GM19099 (cell line): ENCODE measurements around the gene AGTRAP.

Source experiments
- POLR2A ChIP-seq: IDR thresholded peaks from 3 replicates; pipeline ENCODE4 v1.6.1; 2011; ENCODE audit warnings: low read depth; ENCODE audit not compliant: insufficient read length; ENCODE audit errors: extremely low read depth

The AGTRAP gene

DNA sequence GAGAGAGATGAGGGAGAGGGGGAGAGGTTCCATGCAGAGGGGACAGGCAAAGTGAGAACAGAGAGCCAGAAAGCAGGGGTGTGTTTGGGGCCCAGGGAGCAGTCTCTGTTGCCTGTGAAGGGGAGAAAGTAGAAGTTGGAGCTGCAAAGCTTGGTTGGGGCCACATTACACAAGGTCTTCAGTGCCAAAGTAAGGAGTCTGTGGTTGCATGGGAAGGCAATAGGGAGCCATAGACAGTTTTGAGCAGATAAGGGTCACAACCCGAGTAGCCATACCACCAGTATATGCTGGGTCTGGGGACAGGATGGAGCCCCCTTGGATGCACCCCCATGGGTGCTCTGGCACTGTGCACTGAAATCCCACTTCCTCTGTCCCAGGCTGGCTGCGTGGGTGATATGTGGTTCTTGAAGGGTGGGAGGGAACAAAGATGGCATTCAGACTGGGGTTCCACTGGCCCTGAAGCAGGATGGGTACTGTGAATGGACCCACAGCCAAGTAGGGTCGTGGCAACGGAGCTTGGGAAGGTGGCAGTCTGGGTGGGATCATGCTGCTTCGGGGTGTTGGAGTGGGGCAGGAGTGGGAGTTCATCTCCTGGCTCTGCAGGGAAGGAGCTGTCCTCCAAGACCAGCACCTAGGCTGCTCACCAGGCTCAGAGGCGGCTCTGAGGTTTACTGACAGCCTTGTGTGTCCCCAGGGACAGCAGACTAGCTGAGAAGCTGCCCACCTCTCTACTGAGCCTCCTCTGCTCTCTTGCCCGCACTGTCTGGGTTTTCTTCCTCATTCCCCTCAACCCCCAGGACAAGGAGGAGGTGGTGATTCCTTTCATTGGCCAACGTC lies 32.4 kb upstream of the AGTRAP start:
- TF ChIP-seq POLR2A = no peak

DNA sequence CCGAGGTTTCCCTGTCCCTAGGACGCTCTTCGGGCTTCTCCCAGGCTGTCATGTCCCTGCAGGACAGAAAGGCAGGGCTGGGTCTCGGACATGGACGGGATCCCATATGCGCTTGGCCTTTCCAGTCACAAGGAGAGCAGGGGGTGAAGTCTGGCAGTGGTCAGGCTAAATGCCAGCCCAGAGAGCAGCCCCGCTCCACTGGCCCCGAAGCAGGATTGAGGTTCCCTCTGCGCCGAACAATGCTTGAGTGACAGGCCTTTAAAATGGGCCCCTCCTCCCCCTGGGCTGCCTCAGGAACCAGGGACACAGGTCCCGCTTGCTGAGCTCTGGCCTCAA lies 31.8 kb upstream of the AGTRAP start:
- TF ChIP-seq POLR2A = no peak

DNA sequence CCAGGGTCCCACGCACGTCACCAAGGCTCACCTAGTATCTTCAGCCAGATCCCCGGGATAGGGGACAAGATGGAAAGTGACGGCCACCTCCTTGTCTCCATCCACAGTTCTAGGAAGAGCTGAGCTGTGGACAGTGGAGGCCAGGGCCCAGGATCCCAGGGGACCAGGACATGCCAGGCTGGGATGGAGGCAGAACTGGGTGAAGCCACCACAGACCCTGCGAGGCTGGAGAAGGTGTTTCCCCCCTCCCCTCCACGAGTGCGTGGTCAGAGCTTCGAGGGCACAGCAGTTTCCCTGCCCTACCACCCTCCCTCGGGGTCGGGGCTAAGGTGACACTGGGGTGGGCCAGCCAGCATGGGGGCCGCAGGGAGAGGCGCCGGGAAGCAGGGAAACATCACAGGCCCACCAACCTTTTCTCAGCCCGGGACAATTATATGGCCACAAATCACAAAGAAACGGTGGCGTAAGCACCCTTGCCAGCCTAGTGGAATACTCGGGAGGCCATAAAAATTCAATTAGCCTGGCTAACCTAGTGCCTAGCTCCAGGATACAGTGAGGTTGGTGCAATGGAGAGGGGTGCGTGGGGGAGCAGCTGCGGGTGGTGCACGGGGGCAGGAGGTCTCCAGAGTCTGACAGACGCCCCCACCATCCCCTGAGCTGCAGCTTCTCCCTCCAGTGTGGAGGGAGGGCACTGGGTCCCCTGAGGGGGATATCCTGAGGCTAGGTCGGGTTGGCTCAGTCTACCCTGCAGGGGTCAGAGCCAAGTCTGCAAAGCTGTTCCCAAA lies 31.1 kb upstream of the AGTRAP start:
- no peak for TF ChIP-seq POLR2A

GRCh38 chr1:11705596-11705995 lies 30.3 kb upstream of the AGTRAP start:
- TF ChIP-seq POLR2A = no peak

- no peak for TF ChIP-seq POLR2A
Measured at GRCh38 chr1:11706292-11706691, 29.6 kb upstream of the AGTRAP start.

- no peak for TF ChIP-seq POLR2A
Measured at GRCh38 chr1:11707621-11708276, 28.2 kb upstream of the AGTRAP start.

DNA sequence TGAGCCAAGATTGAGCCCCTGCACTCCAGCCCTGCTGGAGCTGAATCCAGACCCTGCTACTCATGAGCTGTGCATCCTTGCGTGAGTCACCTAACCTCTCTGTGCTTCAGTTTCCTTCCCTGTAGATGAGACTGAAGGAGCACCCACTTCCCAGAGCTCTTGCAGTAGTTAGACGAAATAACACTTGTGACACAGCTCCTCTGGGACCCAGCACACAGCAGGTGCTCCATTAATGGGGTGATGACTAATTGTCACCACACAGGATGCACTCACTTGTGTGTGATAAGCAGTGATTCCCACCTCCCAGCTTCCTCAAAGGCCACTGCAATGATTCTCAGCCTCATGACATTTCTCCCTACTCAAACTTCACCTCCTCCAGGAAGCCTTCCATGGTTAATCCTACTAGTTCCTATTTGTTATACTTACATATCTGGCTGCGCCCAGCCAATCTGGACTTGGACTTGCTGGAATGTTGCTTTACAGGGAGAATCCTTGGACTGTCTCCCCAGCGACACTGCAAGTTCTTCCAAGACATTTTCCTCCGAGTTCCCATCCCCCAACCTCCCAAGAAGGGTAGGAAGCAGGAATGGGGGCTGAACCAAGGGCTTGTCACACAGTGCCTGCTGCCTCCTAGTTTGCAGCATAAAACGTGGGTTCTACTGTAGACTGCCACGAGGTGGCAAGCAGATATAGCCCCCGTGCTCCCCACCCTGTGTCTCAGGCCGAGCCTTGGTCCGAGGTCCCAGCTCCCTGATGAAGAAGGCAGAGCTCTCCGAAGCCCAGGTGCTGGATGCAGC lies 27.2 kb upstream of the AGTRAP start:
- no peak for TF ChIP-seq POLR2A

DNA sequence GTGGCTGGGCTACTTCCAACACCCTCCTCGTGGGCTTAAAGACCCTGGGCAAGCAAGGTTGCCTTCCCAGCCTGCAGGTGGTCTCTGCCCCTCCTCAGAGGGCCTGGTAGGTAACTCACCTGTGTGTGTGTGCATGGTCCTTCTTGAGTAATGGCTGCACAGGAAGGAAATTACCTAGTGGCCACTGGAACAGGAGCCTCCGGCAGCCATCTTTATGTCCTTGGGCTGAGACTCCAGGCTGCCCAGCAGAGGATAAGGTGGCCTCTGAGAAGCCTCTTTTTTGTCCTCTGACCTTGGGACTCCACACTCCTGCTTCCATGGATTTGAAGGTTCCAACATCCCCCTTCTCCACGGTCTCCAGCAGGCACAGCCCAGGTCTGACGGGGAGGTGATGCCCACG lies 24.4 kb upstream of the AGTRAP start:
- no peak for TF ChIP-seq POLR2A

- no peak for TF ChIP-seq POLR2A
Measured at GRCh38 chr1:11712285-11712684, 23.7 kb upstream of the AGTRAP start.

DNA sequence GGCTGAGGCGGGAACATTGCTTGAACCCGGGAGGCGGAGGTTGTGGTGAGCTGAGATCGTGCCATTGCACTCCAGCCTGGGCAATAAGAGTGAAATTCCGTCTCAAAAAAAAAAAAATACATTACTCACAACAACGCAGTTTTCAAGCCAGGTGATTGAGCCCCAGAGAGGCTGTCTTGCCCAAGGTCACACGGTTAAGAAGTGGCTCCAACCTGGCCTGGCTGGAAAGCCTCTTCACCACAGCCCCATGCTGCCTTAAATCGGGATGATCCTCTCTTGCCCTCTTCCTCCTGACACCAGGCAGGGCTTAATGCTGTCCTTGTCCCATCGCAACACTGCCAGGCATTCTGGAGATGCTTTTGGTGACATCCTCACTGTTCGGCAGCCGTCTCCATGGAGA lies 22.8 kb upstream of the AGTRAP start:
- no peak for TF ChIP-seq POLR2A

DNA sequence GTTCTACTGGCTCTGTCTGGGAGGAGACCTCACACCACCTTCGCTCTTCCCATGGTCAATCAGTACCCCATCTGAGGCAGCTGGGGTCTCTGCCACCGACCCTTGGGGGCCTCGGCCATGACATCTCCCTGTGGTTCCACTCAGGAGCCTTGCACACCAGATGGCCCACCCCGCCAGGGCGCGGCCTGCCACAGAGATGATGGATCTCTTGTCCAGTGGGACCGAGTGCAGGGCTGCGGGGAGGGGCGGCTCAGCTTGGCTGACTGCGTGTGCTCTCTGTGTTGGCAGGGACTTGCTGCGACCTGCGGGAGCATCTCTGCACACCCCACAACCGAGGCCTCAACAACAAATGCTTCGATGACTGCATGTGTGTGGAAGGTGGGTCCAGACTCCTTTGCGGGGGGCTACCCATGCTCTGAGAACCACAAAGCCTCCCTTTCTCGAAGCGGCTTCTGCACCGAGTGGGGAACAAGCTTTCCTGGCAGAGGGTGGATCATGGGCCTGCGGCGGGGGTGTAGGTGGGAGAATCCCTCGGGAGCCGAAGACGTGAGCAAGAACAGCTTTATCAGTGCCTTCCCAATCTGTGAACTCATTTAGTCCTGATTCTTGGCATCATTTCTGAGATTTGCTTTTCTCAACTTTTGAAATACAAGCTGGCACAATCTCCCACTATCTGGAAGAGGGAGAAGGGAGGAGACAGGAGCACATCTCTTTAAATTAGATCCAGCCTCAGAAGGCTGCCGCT lies 20.9 kb upstream of the AGTRAP start:
- no peak for TF ChIP-seq POLR2A

DNA sequence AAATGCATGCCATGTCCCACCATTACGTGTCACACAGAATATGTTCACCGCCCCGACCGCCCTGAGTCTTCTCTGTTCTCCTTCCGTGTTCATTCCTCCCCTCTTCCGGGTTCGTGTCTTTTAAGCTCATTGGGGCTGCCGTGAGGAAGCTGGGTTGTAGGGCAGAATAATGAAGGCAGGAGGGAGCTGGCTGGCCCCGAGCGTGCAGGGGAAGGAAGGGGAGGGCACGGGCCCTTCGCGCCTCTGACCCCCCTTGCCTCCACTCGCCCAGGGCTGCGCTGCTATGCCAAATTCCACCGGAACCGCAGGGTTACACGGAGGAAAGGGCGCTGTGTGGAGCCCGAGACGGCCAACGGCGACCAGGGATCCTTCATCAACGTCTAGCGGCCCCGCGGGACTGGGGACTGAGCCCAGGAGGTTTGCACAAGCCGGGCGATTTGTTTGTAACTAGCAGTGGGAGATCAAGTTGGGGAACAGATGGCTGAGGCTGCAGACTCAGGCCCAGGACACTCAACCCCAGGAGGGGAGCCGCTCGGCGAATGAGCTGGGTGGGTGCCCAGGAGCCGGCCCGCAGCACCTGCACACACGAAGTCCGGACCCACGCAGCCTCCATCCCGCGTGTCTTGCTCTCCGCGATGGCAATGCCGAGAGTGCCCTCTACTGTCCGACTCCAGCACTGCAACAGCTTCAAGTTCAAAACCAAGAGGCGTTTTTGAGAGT lies 16.5 kb upstream of the AGTRAP start:
- no peak for TF ChIP-seq POLR2A

- TF ChIP-seq POLR2A = no peak
Measured at GRCh38 chr1:11720033-11720376, 15.9 kb upstream of the AGTRAP start.

DNA sequence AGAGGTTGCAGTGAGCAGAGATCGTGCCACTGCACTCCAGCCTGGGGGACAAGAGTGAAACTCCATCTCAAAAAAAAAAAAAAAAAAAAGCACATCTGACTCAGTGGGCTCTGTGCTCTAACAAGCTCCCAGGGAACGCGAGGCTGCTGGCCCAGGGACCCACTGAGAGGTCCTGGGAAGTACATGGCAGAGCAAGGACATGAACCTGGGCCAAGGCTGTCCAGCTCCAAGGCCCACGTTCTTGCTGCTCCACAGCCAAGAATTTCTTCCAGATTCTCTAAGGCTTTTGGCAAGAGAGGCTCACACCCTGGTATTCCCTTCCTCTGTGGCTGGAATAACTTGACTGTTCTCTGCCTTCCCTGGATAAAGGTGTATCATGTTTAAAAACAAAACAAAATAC lies 15.4 kb upstream of the AGTRAP start:
- no peak for TF ChIP-seq POLR2A
